C4-2B (cell line): ENCODE data around the gene CCDC54.
A peak's percentile ranks its signal among the peaks of the same experiment; 100 is the strongest.

Experiments used
- H3K27ac ChIP-seq: fragments of 450-650 bp; 2 replicates; pipeline ENCODE4 v1.5.1; 2017
- CTCF ChIP-seq: fragments of 450-650 bp; conservative IDR thresholded peaks from 2 replicates; pipeline ENCODE4 v1.5.1; 2017; ENCODE audit warnings: mild to moderate bottlenecking
- ZFX ChIP-seq: fragments of 450-650 bp; IDR thresholded peaks from 2 replicates; pipeline ENCODE4 v1.6.1; 2017

CCDC54 gene

GRCh38 chr3:107414325-107414964, 37.2 kb downstream of the CCDC54 start:
- no peak for TF ChIP-seq CTCF
- TF ChIP-seq ZFX = no peak
- no peak overlapping the region for H3K27ac ChIP-seq

- no peak for TF ChIP-seq CTCF
- TF ChIP-seq ZFX = no peak
- no peak overlapping the region for H3K27ac ChIP-seq
Observed at GRCh38 chr3:107416138-107416537, 38.9 kb downstream of the CCDC54 start.

GRCh38 chr3:107416886-107417285, 39.6 kb downstream of the CCDC54 start:
- H3K27ac ChIP-seq = no peak overlapping the region
- TF ChIP-seq ZFX (no peak), CTCF (no peak)

- no peak overlapping the region for H3K27ac ChIP-seq
- TF ChIP-seq ZFX (no peak), CTCF (peak; percentile 78)
Observed at GRCh38 chr3:107421170-107421792, 44.0 kb downstream of the CCDC54 start.

- no peak for TF ChIP-seq CTCF
- TF ChIP-seq ZFX = no peak
- H3K27ac ChIP-seq = no peak overlapping the region
Observed at GRCh38 chr3:107421881-107422280, 44.6 kb downstream of the CCDC54 start.

- no peak overlapping the region for H3K27ac ChIP-seq
- TF ChIP-seq ZFX (no peak), CTCF (no peak)
Observed at GRCh38 chr3:107425033-107425432, 47.8 kb downstream of the CCDC54 start.

- TF ChIP-seq CTCF = no peak
- H3K27ac ChIP-seq = no peak overlapping the region
Observed at GRCh38 chr3:107426223-107426622, 49.0 kb downstream of the CCDC54 start.
